HepG2 (cell line): ENCODE results near the gene NSMCE1. TPM values are rescaled to one million over a fixed set of nuclear protein-coding genes. Genes with fewer than 3 reads are reported as not detected.

Experiments
- CBX2 ChIP-seq, 2 experiments: fragments of 200-600 bp in 1 of 2; sonication (generic); formaldehyde crosslinking in 1 of 2; IDR thresholded peaks; 2 replicates each; pipeline versions ENCODE4 v1.7.0 to v1.8.1; 2018 to 2022; ENCODE audit warnings: low read depth in 2 of 2, low read length in 1 of 2, mild to moderate bottlenecking in 1 of 2, missing genetic modification reagents in 1 of 2
- CENPX ChIP-seq: sonication (generic); formaldehyde crosslinking; IDR thresholded peaks from 2 replicates; pipeline ENCODE4 v1.9.0; 2021; ENCODE audit warnings: mild to moderate bottlenecking, missing genetic modification reagents, moderate library complexity
- KLF16 ChIP-seq, 2 experiments: sonication (generic) in 1 of 2; formaldehyde crosslinking in 1 of 2; IDR thresholded peaks; 2 replicates each; pipeline versions ENCODE4 v1.6.1 to v1.8.0; 2016 to 2023; ENCODE audit warnings: missing genetic modification reagents in 2 of 2, missing compliant biosample characterization in 1 of 2
- KLF9 ChIP-seq: IDR thresholded peaks from 2 replicates; pipeline ENCODE4 v1.6.1; 2016; ENCODE audit warnings: low read depth
- LRRFIP1 ChIP-seq: sonication (generic); formaldehyde crosslinking; conservative IDR thresholded peaks from 2 replicates; pipeline ENCODE4 v1.4.0; 2020; ENCODE audit warnings: missing genetic modification reagents
- PREB ChIP-seq: sonication (generic); formaldehyde crosslinking; IDR thresholded peaks from 2 replicates; pipeline ENCODE4 v1.4.0; 2020; ENCODE audit warnings: missing genetic modification reagents
- SIX1 ChIP-seq: sonication (generic); formaldehyde crosslinking; IDR thresholded peaks from 2 replicates; pipeline ENCODE4 v1.4.0; 2020; ENCODE audit warnings: missing genetic modification reagents, borderline replicate concordance
- SPEN ChIP-seq: sonication (generic); formaldehyde crosslinking; IDR thresholded peaks from 2 replicates; pipeline ENCODE4 v1.5.1; 2020; ENCODE audit warnings: low read depth, mild to moderate bottlenecking, missing genetic modification reagents
- THRA ChIP-seq: sonication (generic); formaldehyde crosslinking; IDR thresholded peaks from 2 replicates; pipeline ENCODE4 v1.4.0; 2020; ENCODE audit warnings: missing genetic modification reagents, borderline replicate concordance
- TSC22D2 ChIP-seq: sonication (generic); formaldehyde crosslinking; IDR thresholded peaks from 2 replicates; pipeline ENCODE4 v1.5.1; 2020; ENCODE audit warnings: missing genetic modification reagents, mild to moderate bottlenecking, borderline replicate concordance
- U2AF2 ChIP-seq: fragments of 200-400 bp; formaldehyde crosslinking; IDR thresholded peaks from 2 replicates; pipeline ENCODE4 v1.6.1; 2017; ENCODE audit warnings: low read depth, mild to moderate bottlenecking, low read length
- ZBTB39 ChIP-seq: sonication (generic); formaldehyde crosslinking; IDR thresholded peaks from 2 replicates; pipeline ENCODE4 v1.5.0; 2020; ENCODE audit warnings: missing genetic modification reagents
- ZBTB8A ChIP-seq: sonication (generic); formaldehyde crosslinking; IDR thresholded peaks from 2 replicates; pipeline ENCODE4 v1.4.0; 2020; ENCODE audit warnings: mild to moderate bottlenecking, low read depth, missing genetic modification reagents, borderline replicate concordance
- ZFP1 ChIP-seq: IDR thresholded peaks from 2 replicates; pipeline ENCODE4 v1.6.1; 2016
- ZIK1 ChIP-seq: sonication (generic); formaldehyde crosslinking; IDR thresholded peaks from 2 replicates; pipeline ENCODE4 v1.5.0; 2020; ENCODE audit warnings: mild to moderate bottlenecking, low read depth, missing genetic modification reagents, borderline replicate concordance
- ZNF326 ChIP-seq: sonication (generic); formaldehyde crosslinking; IDR thresholded peaks from 2 replicates; pipeline ENCODE4 v1.4.0; 2020; ENCODE audit warnings: missing genetic modification reagents, borderline replicate concordance
- ZNF430 ChIP-seq: sonication (generic); formaldehyde crosslinking; IDR thresholded peaks from 2 replicates; pipeline ENCODE4 v1.9.0; 2021; ENCODE audit warnings: mild to moderate bottlenecking, missing genetic modification reagents
- ZNF501 ChIP-seq: sonication (generic); formaldehyde crosslinking; IDR thresholded peaks from 2 replicates; pipeline ENCODE4 v1.5.1; 2020; ENCODE audit warnings: mild to moderate bottlenecking, moderate library complexity, missing genetic modification reagents
- ZNF615 ChIP-seq: sonication (generic); formaldehyde crosslinking; IDR thresholded peaks from 2 replicates; pipeline ENCODE4 v1.5.0; 2020; ENCODE audit warnings: mild to moderate bottlenecking, missing genetic modification reagents, borderline replicate concordance
- ZNF616 ChIP-seq: sonication (generic); formaldehyde crosslinking; IDR thresholded peaks from 2 replicates; pipeline ENCODE4 v1.5.0; 2020; ENCODE audit warnings: low read depth, mild to moderate bottlenecking, missing genetic modification reagents
- ZNF749 ChIP-seq: sonication (generic); formaldehyde crosslinking; IDR thresholded peaks from 2 replicates; pipeline ENCODE4 v1.8.0; 2022; ENCODE audit warnings: mild to moderate bottlenecking, missing genetic modification reagents, moderate library complexity, borderline replicate concordance
- ZSCAN9 ChIP-seq: IDR thresholded peaks from 2 replicates; pipeline ENCODE4 v1.6.1; 2016; ENCODE audit warnings: borderline replicate concordance
- polyA plus RNA-seq, 8 experiments: library from polyadenylated mRNA; depleted of rRNA in 3 of 8; stranded (reverse) in 7 of 8; unstranded in 1 of 8; fragments of >200 nt; fragmentation: Illumina TruSeq in 4 of 8; extraction: Trizol in 4 of 8; gene quantifications; 2 replicates each; pipeline versions ENCODE4 v1.2.1 to v1.2.3, GENCODE V29; 2011 to 2016; ENCODE audit warnings: low read depth in 4 of 8, missing spikeins in 1 of 8, mixed read lengths in 1 of 8; ENCODE audit not compliant: insufficient read depth in 1 of 8
- total RNA-seq, 5 experiments: library from RNA; depleted of rRNA; stranded (reverse); fragments of >200 nt; fragmentation: Illumina TruSeq; extraction: Trizol; gene quantifications; 2 replicates each; pipeline ENCODE4 v1.2.3, GENCODE V29; 2016; ENCODE audit warnings: low read depth in 1 of 5

Gene NSMCE1
- total and polyA plus RNA-seq, 2 of the 13 experiments (the other 11 are each of a cell fraction or from before 2014, with no cell fraction given), result 42.7 to 52.9 TPM

- TF ChIP-seq ZBTB39 (CRISPR knock-in tag) (no peak), TSC22D2 (CRISPR knock-in tag) (0 out of 2 replicates have a peak, but pooled peaks have one; percentile 27), ZFP1 (no peak; the same call in 1 of the 2 replicates), ZNF616 (no peak), PREB (CRISPR knock-in tag) (no peak), CBX2 (IDR thresholded peaks at IDR 0.05; ENCODE audit: low read depth, low read length) (no peak), CBX2 (CRISPR knock-in tag; IDR thresholded peaks at IDR 0.05; ENCODE audit: low read depth) (no peak), SPEN (0 out of 2 replicates have a peak, but pooled peaks have one; percentile 36), KLF16 (CRISPR knock-in tag; IDR thresholded peaks at IDR 0.05) (no peak), ZNF326 (CRISPR knock-in tag) (no peak), LRRFIP1 (CRISPR knock-in tag) (no peak), ZNF615 (CRISPR knock-in tag) (no peak), KLF9 (CRISPR knock-in tag) (no peak), ZNF749 (CRISPR knock-in tag) (no peak), SIX1 (CRISPR knock-in tag) (no peak), ZSCAN9 (CRISPR knock-in tag) (peak; percentile 96), U2AF2 (no peak), ZIK1 (CRISPR knock-in tag) (no peak), ZBTB8A (CRISPR knock-in tag) (no peak), THRA (CRISPR knock-in tag) (no peak), ZNF501 (CRISPR knock-in tag) (peak; percentile 75), ZNF430 (CRISPR knock-in tag) (no peak), CENPX (no peak)
Observed at GRCh38 chr16:27214084-27214961, 54.2 kb downstream of the NSMCE1 start (continued).
